ENCODE measurements around the gene SLC22A23. TPM values are rescaled to one million over a fixed set of nuclear protein-coding genes. Genes with fewer than 3 reads are reported as not detected.
"Not testable (repeated sequence)": the region's sequence is repeated elsewhere in the genome, so short reads cannot be mapped to it uniquely, and the experiment has no call there.

The SLC22A23 gene
- total RNA-seq, 4 donors from 2014 or later = 16.6 to 21.8 (median 17.6) TPM

GRCh38 chr6:3380344-3381232 lies 76.3 kb downstream of the SLC22A23 start:
- H3K27me3 ChIP-seq = no peaks in the 10 kb centered on the region
- peak; percentile 65 to 67 for DNase-seq
- H3K4me1 ChIP-seq = peaks cover 37 to 39% of the 10 kb centered on the region in 2 donors
- no peak overlapping the region for H3K4me3 ChIP-seq (replicated peaks in 1 of 3)
- peak overlapping the region in 2 of 3 donors; percentile 14 to 44 for H3K27ac ChIP-seq
- 76 to 80% methylated on average over 9 to 11 of the region's 11 CpGs for WGBS, 2 donors
- TF ChIP-seq CTCF (IDR thresholded peaks at IDR 0.05) = no peak
- H3K36me3 ChIP-seq = no peaks in the 10 kb centered on the region
- no peaks in the 10 kb centered on the region for H3K9me3 ChIP-seq
- intact Hi-C loops (cut with DNase I) = no loop called here

- TF ChIP-seq POLR2A (IDR thresholded peaks at IDR 0.05) (no peak), CTCF (IDR thresholded peaks at IDR 0.05) (no peak)
- H3K27me3 ChIP-seq = no peaks in the 10 kb centered on the region
- intact Hi-C loops (cut with DNase I) = no loop called here
- no peak for DNase-seq
- no peaks in the 10 kb centered on the region for H3K36me3 ChIP-seq
- no peak overlapping the region for H3K27ac ChIP-seq
- WGBS, 2 donors = 89 to 92% methylated on average over 10 of the region's 10 CpGs
- H3K9me3 ChIP-seq = no peaks in the 10 kb centered on the region
- H3K4me1 ChIP-seq = peaks cover 29% of the 10 kb centered on the region in 2 donors
- H3K4me3 ChIP-seq (replicated peaks in 1 of 3) = no peak overlapping the region
These were observed 77.3 kb downstream of the SLC22A23 start for GRCh38 chr6:3379482-3380060.

GRCh38 chr6:3378808-3379207 lies 78.0 kb downstream of the SLC22A23 start:
- H3K9me3 ChIP-seq; H3K4me3 ChIP-seq (replicated peaks in 1 of 3); H3K27me3 ChIP-seq; H3K27ac ChIP-seq; DNase-seq; intact Hi-C loops (cut with DNase I); H3K36me3 ChIP-seq: not testable (repeated sequence)
- WGBS, 2 donors = 74 to 75% methylated on average over 4 of the region's 4 CpGs
- peaks cover 23 to 24% of the 10 kb centered on the region in 2 donors for H3K4me1 ChIP-seq

- WGBS, 2 donors = 79 to 81% methylated on average over 6 of the region's 6 CpGs
- H3K27ac ChIP-seq; H3K36me3 ChIP-seq; H3K4me3 ChIP-seq (replicated peaks in 1 of 3); DNase-seq; H3K27me3 ChIP-seq; H3K9me3 ChIP-seq; intact Hi-C loops (cut with DNase I): not testable (repeated sequence)
- H3K4me1 ChIP-seq = peaks cover 18 to 20% of the 10 kb centered on the region in 2 donors
These were observed 78.5 kb downstream of the SLC22A23 start for GRCh38 chr6:3378398-3378782.

GRCh38 chr6:3377536-3378397 lies 79.1 kb downstream of the SLC22A23 start:
- intact Hi-C loops (cut with DNase I) = no loop called here
- 85 to 87% methylated on average over 17 of the region's 17 CpGs for WGBS, 2 donors
- Histone ChIP-seq H3K27me3 (no peaks in the 10 kb centered on the region), H3K4me3 (replicated peaks in 1 of 3) (no peak overlapping the region), H3K27ac (no peak overlapping the region), H3K36me3 (no peaks in the 10 kb centered on the region), H3K9me3 (no peaks in the 10 kb centered on the region), H3K4me1 (peaks cover 17% of the 10 kb centered on the region in 2 donors)
- no peak for DNase-seq
- no peak for TF ChIP-seq POLR2A (IDR thresholded peaks at IDR 0.05)
- TF ChIP-seq CTCF (IDR thresholded peaks at IDR 0.05) = no peak
